ENCODE data around the gene TTC32.

Gene TTC32

GRCh38 chr2:19876751-19877150 is 25.0 kb downstream of the TTC32 start:
- DNase-seq (ENCODE audit: low spot score): no peak

DNA sequence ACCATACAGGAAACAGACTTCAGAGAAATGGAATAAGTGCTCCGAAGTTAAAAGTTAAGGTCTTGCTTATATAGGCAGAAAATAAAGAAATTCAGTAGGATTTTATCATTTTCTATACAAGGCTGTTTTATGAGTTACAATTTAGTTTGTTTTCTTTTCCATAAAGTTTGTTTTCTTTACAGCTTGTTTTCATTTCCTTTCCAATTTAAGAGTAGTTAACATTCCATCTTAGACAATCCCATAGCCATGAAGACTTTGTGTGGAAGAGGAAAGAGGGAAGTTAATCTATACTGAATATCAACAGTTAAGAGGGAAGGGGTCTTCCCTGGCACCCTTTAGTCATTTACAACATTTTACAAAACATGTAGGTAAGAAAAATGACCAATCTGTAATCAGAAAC is 26.5 kb downstream of the TTC32 start:
- no peak for DNase-seq (ENCODE audit: low spot score)

DNA sequence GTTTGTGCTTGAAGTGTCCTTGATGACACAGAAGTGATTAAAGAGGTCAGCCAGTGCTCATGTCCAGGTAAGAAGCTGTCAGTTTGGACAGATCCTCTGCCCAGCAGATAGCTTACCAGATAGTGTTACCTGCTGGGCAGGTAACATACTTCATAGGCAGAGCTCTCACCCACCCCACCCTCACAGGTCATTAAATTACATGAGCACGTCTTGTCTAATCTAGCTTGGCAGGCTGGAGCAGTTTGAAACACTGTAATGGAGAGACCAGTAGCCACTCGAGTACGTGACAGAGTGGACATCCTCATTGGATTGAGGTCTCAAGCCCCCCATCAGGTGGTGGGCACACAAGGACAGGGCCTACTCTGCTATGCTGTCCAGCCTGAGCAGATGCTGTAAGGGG is 27.1 kb downstream of the TTC32 start:
- DNase-seq (ENCODE audit: low spot score): no peak

GRCh38 chr2:19873014-19873413 is 28.8 kb downstream of the TTC32 start:
- DNase-seq (ENCODE audit: low spot score): no peak

DNA sequence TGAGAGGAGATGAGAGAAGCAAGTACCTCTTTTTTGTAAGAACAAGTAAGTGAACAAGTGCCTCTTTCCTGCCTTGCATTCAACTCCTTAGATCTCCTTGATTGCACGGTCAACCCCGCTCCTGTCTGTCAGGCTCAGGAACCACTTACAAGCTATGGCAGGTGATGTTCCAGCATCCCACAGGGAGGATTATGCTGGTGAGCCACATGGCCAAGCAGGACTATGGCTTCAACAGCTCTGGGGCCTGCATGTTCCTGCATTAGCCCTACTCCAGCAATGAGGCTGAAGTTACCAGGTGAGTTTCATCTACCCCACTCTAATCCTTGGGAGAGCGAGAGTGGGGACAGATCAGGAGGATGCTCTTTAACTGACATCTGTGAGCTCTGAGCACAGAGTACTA is 29.5 kb downstream of the TTC32 start:
- no peak for DNase-seq (ENCODE audit: low spot score)

DNA sequence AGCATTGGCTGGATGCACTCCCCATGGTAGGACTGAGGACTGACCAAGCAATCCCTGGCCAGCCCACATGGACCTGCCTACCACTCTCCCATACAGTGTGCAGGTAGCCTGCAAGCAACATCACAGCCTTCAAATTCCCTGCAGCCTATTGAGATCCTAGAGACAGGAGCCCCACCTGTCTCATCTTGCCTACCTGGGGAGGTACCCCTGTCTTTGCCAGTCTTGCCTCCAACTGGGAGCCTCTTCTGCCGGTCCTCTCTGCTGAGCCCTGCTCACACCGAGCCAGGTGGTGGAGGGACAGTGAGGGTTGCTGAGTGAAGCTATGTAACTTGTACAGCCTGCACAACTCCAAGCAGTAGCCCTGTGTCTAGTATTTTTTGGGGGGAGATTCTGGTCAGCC is 29.9 kb downstream of the TTC32 start:
- no peak for DNase-seq (ENCODE audit: low spot score)

- no peak for DNase-seq (ENCODE audit: low spot score)
Observed at GRCh38 chr2:19870792-19871191, 31.0 kb downstream of the TTC32 start.

- no peak for DNase-seq (ENCODE audit: low spot score)
Observed at GRCh38 chr2:19868701-19869580, 32.8 kb downstream of the TTC32 start.

- DNase-seq (ENCODE audit: low spot score): no peak
Observed at GRCh38 chr2:19868224-19868623, 33.6 kb downstream of the TTC32 start.

DNA sequence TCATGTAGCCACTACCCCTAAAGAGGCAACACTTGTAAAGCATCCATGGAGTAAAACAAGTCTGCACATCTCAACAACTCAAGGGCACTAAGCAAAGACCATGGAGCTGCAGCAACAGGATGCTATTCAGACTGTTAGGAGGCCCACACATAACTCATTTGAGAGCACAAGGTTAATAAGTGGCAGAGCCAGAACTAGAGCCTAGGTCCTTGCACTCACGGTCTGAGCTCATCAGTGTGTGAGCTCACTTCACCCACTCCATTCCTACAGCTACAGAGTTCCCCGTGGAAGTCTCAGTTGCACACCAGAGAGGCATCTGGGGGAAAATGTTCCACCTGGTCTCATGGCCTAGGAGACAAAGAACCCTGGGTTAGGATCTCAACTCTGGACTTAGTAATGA is 35.0 kb downstream of the TTC32 start:
- DNase-seq (ENCODE audit: low spot score): no peak

GRCh38 chr2:19865151-19865550 is 36.6 kb downstream of the TTC32 start:
- no peak for DNase-seq (ENCODE audit: low spot score)

- DNase-seq (ENCODE audit: low spot score): no peak
Observed at GRCh38 chr2:19864381-19864780, 37.4 kb downstream of the TTC32 start.

DNA sequence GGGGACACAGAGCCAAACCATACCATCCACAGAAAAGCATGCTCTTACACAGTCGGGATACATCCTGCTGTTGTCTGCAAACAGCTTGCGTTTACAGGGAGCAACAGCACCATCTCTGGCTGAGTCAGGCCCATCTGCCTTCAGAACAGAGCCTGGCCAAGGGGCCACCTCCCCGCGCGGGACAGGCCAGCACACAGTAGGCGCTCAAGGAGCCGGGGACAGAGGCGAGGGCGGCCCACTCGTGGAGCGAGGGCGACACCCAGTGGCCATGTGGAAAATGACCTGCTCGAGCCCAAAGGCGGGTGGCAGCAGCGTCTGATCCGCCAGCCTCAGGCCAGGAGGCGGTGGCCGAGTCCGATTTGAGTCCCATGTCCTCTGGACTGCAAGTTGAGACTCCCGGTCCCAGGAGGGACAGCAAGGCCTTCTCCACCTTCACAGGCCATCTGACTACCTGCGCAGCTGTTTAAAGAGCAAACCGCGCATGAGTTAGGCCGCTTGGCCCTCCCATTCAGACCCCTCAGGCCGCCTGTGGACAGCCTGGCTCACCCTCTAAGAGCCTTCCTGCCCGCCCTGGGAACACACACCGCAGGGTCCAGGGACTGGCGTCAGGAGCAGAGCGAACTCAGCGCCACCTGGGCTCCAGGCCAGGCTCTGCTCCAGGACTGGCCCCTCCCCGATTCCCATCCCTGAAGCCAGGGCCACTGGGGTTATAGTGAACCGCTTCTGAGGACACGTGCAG is 38.3 kb downstream of the TTC32 start:
- DNase-seq (ENCODE audit: low spot score): peak; percentile 37

GRCh38 chr2:19861813-19862212 is 40.0 kb downstream of the TTC32 start:
- DNase-seq (ENCODE audit: low spot score): no peak

DNA sequence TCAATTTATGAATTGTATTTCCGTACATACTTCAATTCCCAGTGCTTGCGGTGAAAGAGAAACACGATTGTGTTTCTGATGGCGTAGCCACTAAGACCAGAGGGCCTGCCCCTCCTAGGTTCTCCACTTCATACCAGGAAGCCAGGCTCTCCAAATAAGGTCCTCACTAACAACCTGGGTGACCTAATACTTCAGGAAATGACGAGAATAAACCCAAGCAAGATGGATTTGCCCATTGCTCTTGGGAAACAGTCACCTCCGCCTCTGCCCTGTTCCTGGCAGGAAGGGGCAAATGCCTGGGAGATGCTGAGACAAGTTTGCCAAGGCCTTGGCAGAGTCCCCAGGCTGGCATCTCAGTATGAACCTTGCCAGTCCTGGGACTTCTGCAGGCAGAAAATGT is 41.8 kb downstream of the TTC32 start:
- no peak for DNase-seq (ENCODE audit: low spot score)

- no peak for DNase-seq (ENCODE audit: low spot score)
Observed at GRCh38 chr2:19859565-19859964, 42.2 kb downstream of the TTC32 start.

- DNase-seq (ENCODE audit: low spot score): no peak
Observed at GRCh38 chr2:19857806-19858205, 44.0 kb downstream of the TTC32 start.

DNA sequence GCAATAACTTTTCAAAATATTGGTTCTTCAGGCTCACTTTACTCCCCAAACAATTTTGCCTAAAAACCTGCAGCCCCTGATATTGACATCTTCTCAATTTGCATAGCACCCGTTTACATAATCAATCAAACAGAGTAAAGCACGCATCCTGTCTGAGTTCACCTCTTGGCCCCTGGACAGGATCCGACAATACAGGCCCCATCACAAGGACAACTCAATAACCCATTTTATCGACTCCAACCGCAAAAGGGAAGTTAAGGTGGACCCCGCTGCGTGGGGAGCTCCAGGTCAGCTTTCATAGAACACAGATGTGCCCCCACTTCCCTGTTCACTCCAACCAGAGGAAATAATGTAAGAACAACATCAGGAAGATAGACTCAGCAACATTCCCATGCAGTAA is 44.7 kb downstream of the TTC32 start:
- no peak for DNase-seq (ENCODE audit: low spot score)

- DNase-seq (ENCODE audit: low spot score): no peak
Observed at GRCh38 chr2:19855542-19856431, 46.0 kb downstream of the TTC32 start.

DNA sequence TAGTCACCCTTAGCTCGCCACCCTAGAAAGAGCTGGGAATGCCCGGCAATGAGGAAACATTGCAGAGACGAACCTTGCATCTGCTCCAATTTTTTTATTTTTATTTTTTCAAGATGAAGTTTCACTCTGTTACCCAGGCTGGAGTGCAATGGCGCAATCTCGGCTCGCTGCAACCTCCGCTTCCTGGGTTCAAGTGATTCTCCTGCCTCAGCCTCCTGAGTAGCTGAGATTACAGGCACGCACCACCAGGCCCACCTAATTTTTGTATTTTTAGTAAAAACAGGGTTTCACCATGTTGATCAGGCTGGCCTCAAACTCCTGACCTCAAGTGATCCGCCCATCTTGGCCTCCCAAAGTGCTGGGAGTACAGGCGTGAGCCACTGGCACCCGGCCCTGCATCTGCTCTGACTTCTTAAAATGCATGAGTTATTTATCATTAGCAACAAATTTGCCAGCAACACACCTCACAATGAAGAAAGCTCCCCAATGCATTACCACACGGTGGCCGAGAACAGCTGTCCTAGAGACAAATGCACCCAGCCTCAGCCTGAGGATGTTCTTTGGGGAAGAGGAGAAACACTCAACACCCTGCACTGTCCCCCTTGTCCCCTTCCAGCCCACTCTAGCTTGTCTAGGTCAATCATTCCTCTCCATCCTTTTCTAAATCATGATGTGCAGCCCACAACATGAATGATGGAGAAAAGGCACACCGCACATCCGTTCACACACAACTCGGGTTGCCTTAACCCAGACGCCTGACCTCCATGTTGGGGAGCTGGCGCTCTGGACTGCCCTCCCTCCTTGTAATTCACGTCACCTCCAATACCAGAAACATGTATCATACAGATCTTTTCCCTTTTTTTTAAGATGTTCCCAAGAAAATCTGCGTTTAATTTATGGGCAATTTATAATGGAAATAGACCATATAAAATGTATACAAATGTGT is 46.9 kb downstream of the TTC32 start:
- no peak for DNase-seq (ENCODE audit: low spot score)

GRCh38 chr2:19851116-19851695 is 50.6 kb downstream of the TTC32 start:
- DNase-seq (ENCODE audit: low spot score): no peak

Measured in putamen (tissue), 1 donor.